ENCODE data around the gene PPP1CC.
"Not testable (repeated sequence)": the region's sequence is repeated elsewhere in the genome, so short reads cannot be mapped to it uniquely, and the experiment has no call there.

The PPP1CC gene

DNA sequence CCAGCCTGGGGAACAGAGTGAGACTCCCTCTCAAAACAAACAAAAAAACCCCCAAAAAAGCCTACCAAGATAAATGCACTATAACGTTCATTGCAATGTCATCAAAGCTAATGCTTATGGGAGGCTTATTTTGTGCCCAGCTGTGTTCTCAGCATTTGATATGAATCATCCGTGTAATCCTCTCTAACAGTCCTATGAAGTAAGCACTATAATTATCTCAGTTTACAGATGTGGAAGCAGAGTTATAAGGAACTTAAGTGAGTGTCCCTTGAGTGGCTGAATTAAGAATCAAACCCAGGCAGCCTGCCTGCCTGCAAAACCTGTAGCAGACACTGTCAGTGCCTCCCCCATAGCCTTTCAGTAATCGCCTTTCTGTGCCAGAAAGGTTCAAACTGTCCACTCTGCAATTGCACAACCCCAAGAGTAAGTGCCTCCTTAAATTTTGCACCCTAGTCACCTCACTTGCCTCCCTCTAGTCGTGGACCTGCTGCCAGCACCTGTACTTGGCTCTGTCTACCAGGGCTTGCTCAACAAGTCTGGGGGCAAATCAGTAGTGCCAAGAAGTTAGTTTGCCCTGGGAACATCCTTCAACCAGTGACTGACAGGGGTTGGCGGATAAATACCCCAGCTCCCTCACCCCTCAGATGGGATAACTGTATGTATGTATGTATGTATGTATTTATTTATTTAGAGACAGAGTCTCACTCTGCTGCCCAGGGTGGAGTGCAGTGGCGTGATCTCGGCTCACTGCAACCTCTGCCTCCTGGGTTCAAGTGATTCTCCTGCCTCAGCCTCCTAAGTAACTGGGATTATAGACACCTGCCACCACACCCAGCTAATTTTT is 23.8 kb upstream of the PPP1CC start:
- ATAC-seq (replicated peaks), result no peak
- no peak for DNase-seq
- no peaks in the 10 kb centered on the region for H3K36me3 Mint-ChIP-seq
- H3K27me3 Mint-ChIP-seq, result peaks cover 0 to 7% of the 10 kb centered on the region in 2 donors
- H3K4me3 Mint-ChIP-seq, result no peak overlapping the region
- no peaks in the 10 kb centered on the region for H3K9me3 Mint-ChIP-seq
- no peak overlapping the region for H3K27ac Mint-ChIP-seq
- peaks cover 7 to 9% of the 10 kb centered on the region in 2 donors for H3K4me1 Mint-ChIP-seq

DNA sequence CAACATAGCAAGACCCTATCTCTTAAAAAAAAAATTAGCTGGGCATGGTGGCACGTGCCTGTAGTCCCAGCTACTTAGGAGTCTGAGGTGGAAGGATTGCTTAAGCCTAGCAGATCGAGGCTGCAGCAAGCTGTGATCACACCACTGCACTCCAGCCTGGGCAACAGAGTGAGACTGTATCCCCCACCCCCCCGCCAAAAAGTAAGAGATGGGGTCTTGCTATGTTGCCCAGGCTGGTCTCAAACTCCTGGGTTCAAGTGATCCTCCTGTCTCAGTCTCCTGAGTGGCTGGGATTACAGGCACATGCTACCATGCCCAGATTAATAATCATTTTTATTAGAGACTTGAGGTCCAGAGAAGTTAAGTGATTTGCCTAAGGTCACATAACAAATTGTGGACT is 22.9 kb upstream of the PPP1CC start:
- H3K9me3 Mint-ChIP-seq, H3K27ac Mint-ChIP-seq: not testable (repeated sequence)

DNA sequence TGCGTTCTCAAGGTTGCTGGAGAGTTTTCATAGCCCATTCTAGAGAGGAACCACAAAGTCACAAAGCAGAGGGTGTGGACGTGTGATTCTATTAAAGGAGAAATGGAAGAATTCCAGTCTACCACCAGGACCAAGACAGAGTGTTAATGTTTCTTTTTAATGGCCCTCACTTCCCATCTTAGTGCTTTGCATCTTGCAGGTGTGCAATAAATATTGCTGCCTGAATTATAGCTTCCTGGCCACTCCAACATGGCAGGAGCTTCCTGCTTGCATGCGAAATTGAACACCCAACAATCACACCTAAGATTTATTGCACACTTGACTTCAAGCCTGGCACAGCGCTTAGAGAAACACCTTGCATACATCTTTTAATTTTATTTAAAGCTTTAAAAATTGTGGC is 22.4 kb upstream of the PPP1CC start:
- H3K36me3 Mint-ChIP-seq, result no peaks in the 10 kb centered on the region
- no peak overlapping the region for H3K27ac Mint-ChIP-seq

More for the DNA sequence above, 22.9 kb upstream of the PPP1CC start:
- not testable (repeated sequence) for H3K36me3 Mint-ChIP-seq; H3K27me3 Mint-ChIP-seq; H3K4me1 Mint-ChIP-seq; DNase-seq; H3K4me3 Mint-ChIP-seq; ATAC-seq (replicated peaks)

DNA sequence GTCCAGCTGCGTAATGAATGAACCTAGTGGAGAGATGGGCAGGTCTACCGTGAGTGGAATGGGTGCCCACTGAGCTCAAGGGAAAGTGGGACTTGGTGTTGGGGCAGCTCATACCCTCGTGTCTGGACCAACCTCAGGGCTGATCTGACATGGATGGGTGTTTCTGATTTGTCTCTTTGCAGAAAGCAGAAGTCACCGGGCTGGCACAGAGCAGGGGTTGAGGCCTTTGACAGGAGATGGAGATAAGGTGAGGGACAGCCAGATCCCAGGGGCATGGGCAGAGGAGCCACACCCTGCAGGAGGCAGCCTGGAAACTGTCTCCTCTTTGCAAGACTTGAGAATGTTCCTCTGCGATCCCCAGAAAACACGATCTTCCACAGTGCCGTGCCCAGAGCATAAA is 20.9 kb upstream of the PPP1CC start:
- H3K9me3 Mint-ChIP-seq, result no peaks in the 10 kb centered on the region
- peaks cover 0 to 4% of the 10 kb centered on the region in 2 donors for H3K27me3 Mint-ChIP-seq
- H3K36me3 Mint-ChIP-seq, result no peaks in the 10 kb centered on the region
- H3K4me3 Mint-ChIP-seq, result no peak overlapping the region
- H3K4me1 Mint-ChIP-seq, result peaks cover 7% of the 10 kb centered on the region in 2 donors
- DNase-seq, result no peak
- no peak overlapping the region for H3K27ac Mint-ChIP-seq
- no peak for ATAC-seq (replicated peaks)

More for the DNA sequence above, 22.4 kb upstream of the PPP1CC start:
- DNase-seq (no peak), ATAC-seq (replicated peaks) (no peak)
- H3K9me3 Mint-ChIP-seq, result no peaks in the 10 kb centered on the region
- H3K4me1 Mint-ChIP-seq, result peaks cover 7% of the 10 kb centered on the region in 2 donors
- H3K27me3 Mint-ChIP-seq, result peaks cover 0 to 4% of the 10 kb centered on the region in 2 donors
- no peak overlapping the region for H3K4me3 Mint-ChIP-seq

DNA sequence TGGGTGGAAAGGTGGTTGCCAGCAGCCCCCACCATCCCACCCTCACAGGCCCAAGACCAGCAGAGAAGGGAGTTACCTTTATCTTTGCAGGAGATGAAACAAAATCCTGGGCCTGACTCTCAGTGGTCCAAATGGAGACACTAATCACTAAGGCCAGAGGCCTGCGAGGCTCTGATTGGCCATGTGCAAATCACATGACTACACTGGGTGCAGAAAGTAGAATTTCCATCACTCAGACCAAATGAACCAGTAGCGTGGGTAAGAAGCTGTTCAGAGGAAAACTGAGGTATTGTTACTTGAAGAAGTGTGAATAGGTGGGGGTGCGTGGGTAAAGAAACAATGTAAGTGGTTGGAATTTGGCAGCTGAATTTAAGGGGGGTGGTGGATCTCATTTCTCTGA is 20.2 kb upstream of the PPP1CC start:
- Mint-ChIP-seq H3K4me1 (peaks cover 11 to 12% of the 10 kb centered on the region in 2 donors), H3K27ac (no peak overlapping the region), H3K9me3 (no peaks in the 10 kb centered on the region), H3K27me3 (peaks cover 0 to 4% of the 10 kb centered on the region in 2 donors), H3K36me3 (no peaks in the 10 kb centered on the region), H3K4me3 (no peak overlapping the region)
- DNase-seq (no peak), ATAC-seq (replicated peaks) (peak; percentile 55 to 56)

DNA sequence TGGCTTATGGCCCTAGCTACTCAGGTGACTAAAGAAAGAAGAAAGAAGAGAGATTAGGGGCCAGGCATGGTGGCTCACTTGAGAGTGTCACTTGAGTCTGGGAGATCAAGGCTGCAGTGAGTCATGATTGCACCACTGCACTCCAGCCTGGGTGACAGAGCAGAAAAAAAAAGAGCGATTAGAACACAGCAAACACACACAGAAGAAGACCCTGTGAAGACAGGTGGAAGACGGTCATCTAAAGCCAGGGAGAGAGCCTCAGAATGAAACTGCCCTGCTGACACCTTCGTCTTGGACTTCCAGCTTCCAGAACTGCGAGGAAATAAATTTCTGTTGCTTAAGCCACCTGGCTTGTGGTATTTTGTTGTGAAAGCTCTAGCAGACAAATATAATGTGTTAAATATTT is 17.5 kb upstream of the PPP1CC start:
- Mint-ChIP-seq H3K4me3 (no peak overlapping the region), H3K36me3 (no peaks in the 10 kb centered on the region), H3K9me3 (no peaks in the 10 kb centered on the region), H3K27me3 (no peaks in the 10 kb centered on the region), H3K27ac (no peak overlapping the region), H3K4me1 (peaks cover 11 to 16% of the 10 kb centered on the region in 2 donors)
- DNase-seq, result no peak
- ATAC-seq (replicated peaks), result no peak

DNA sequence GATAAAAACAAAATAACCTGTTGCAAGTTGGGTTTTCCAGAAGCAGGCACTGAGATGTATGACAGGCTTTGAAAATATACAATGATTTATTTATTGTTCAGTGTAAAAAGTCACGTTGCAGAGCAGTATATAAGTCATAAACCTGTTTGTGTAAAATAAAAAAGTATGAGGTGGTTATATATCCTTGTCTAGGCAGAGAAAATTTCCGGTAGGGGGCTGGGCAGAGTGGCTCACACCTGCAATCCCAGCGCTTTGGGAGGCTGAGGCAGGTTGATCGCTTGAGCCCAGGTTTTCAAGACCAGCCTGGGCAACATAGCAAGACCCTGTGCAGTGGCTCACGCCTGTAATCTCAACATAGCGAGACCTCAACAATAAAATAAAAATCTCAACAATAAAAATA is 16.2 kb upstream of the PPP1CC start:
- Mint-ChIP-seq H3K27me3 (no peaks in the 10 kb centered on the region), H3K4me3 (no peak overlapping the region), H3K36me3 (no peaks in the 10 kb centered on the region), H3K4me1 (peaks cover 11 to 16% of the 10 kb centered on the region in 2 donors), H3K9me3 (no peaks in the 10 kb centered on the region), H3K27ac (no peak overlapping the region)
- no peak for DNase-seq
- ATAC-seq (replicated peaks), result no peak

DNA sequence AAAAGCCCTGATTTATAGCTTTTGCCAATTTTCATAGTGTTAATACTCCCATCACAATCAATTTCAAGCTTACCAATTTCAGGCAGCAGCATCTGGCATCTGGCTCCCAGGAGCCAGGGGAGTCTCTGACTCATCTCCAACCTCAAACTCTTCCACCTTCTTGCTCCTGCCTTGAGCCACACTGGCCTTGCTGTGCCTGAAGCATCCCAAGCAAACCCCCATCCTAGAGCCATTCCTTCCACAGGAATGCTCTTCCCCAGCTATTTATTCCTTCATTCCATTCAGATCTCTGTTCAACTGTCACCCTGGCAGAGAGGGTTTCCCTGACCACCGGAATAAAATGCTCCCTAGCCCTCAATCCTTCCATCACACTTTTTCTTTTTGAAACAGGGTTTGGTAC is 13.9 kb upstream of the PPP1CC start:
- H3K9me3 Mint-ChIP-seq, result no peaks in the 10 kb centered on the region
- no peaks in the 10 kb centered on the region for H3K27me3 Mint-ChIP-seq
- no peak overlapping the region for H3K27ac Mint-ChIP-seq
- peaks cover 4 to 9% of the 10 kb centered on the region in 2 donors for H3K4me1 Mint-ChIP-seq
- DNase-seq, result no peak
- H3K36me3 Mint-ChIP-seq, result no peaks in the 10 kb centered on the region
- ATAC-seq (replicated peaks), result no peak
- H3K4me3 Mint-ChIP-seq, result no peak overlapping the region

DNA sequence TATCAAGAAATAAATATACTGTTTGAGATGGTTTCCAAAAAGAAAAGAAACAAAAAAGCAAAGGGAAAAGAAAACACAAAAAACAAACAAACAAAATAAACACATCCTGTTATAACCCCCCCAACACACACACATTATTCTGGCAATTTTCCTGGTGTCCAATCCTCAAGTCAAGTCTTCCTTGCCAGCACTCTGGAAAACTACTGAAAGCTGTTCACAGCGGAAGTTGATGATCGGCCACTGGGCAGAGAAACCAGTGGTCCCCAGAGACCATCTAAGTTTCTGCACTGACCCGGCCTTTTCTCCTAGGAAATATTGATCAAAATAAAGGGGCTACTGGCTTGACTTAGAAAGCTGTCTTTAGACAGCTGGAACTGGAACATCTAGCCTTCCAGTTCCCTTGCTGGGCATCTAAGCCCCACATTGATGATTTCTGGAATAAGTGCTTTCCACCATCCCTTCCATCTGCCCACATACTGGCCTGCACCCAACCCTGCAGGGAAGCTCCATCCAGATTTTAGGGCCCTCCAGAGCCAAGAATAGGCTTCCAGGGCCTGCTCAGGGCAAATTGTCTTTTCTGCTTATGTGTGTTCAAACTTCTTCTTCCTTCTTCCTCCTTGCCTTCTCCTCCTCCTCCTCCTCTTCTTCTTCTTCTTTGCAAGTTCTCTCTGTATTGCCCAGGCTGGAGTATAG is 11.6 kb upstream of the PPP1CC start:
- H3K4me3 Mint-ChIP-seq, result no peak overlapping the region
- H3K27me3 Mint-ChIP-seq, result no peaks in the 10 kb centered on the region
- no peaks in the 10 kb centered on the region for H3K9me3 Mint-ChIP-seq
- H3K27ac Mint-ChIP-seq, result no peak overlapping the region
- no peaks in the 10 kb centered on the region for H3K36me3 Mint-ChIP-seq
- ATAC-seq (replicated peaks) (no peak), DNase-seq (no peak)
- peaks cover 4 to 9% of the 10 kb centered on the region in 2 donors for H3K4me1 Mint-ChIP-seq

DNA sequence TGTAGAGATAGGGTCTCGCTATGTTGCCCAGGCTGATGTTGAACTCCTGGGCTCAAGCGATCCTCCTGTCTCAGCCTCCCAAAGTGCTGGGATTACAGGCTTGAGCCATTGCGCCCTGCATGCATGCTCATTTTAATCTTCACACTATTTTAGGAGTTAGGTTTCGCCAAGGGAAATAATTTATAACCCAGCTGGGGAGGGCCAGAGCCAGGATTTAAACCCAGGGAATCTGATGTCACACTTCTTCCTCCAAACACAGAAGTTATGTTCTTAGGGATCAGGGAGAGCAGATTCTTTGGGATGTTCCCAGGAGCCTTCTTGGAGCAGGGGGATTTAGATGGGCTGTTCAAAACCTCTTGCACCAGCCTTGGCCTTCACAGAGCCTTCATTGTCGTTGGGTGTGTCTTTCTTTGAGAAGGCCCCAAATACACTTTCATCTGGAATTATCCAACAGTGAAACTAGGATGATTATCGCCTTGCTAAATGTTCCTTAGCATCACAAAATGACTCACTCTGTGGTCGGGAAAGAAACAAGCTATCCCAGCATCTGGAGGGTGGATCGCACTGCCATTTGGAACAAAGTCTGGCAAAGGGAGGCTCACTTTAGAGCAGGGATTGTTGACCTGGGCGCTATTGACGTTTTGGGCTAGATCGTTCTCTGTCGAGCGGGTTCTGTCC is 8.2 kb upstream of the PPP1CC start:
- Mint-ChIP-seq H3K4me1 (no peaks in the 10 kb centered on the region), H3K4me3 (no peak overlapping the region), H3K9me3 (no peaks in the 10 kb centered on the region), H3K27ac (no peak overlapping the region), H3K27me3 (no peaks in the 10 kb centered on the region), H3K36me3 (no peaks in the 10 kb centered on the region)
- ATAC-seq (replicated peaks), result no peak
- DNase-seq, result no peak

DNA sequence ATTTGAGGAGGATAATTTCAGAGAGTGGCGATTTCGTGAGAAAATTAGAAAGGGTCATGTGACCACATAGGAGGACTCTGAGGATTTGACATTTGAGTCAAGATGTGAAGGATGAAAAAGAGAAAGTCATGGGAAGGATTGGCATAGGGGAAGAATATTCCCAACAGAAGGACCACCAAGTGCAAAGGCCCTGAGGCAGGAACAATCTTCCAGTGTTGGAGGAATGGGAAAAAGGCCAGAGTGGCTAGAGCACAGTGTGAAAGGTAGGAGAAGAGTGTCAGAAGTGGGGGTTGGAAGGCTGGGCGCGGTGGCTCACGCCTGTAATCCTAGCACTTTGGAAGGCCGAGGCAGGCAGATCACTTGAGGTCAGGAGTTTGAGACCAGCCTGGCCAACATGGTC is 3.9 kb upstream of the PPP1CC start:
- peaks cover 7 to 10% of the 10 kb centered on the region in 2 donors for H3K36me3 Mint-ChIP-seq
- DNase-seq, result no peak
- H3K9me3 Mint-ChIP-seq, result no peaks in the 10 kb centered on the region
- H3K27ac Mint-ChIP-seq, result no peak overlapping the region
- no peak for ATAC-seq (replicated peaks)
- H3K4me1 Mint-ChIP-seq, result peaks cover 7 to 12% of the 10 kb centered on the region in 2 donors
- H3K27me3 Mint-ChIP-seq, result no peaks in the 10 kb centered on the region
- H3K4me3 Mint-ChIP-seq, result no peak overlapping the region

DNA sequence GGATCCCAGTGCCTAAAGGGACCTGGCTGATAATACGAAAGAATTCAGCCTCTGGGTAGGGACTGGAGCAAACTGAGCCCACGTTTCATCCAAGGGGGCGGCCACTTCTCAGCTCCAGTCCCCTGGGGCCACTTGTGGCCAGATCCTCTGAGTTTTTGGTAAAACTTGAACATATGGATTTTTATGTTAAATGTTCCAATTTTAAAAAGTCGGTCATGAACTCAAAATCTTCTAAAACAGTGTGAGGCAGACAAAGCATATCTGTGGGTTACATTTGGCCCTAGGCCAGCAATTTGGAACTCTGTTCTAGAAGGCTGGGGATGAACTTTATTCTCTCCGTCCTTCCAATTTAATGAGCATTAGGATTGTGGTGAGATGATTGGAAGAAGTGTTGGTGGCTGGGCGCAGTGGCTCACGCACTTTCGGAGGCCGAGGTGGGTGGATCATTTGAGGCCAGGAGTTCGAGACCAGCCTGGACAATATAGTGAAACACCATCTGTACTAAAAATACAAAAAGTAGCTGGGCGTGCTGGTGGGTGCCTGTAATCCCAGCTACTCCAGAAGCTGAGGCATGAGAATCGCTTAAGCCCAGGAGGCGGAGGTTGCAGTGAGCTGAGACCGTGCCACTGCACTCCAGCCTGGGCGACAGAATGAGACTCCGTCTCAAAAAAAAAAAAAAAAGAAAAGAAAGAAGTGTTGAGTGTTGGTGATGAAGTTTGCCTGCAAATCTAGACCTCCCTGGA is 3.0 kb upstream of the PPP1CC start:
- no peak overlapping the region for H3K27ac Mint-ChIP-seq
- H3K4me3 Mint-ChIP-seq, result no peak overlapping the region
- no peak for DNase-seq
- H3K36me3 Mint-ChIP-seq, result peaks cover 10 to 15% of the 10 kb centered on the region in 2 donors
- no peak for ATAC-seq (replicated peaks)
- H3K27me3 Mint-ChIP-seq, result no peaks in the 10 kb centered on the region
- peaks cover 10 to 18% of the 10 kb centered on the region in 2 donors for H3K4me1 Mint-ChIP-seq
- H3K9me3 Mint-ChIP-seq, result no peaks in the 10 kb centered on the region

DNA sequence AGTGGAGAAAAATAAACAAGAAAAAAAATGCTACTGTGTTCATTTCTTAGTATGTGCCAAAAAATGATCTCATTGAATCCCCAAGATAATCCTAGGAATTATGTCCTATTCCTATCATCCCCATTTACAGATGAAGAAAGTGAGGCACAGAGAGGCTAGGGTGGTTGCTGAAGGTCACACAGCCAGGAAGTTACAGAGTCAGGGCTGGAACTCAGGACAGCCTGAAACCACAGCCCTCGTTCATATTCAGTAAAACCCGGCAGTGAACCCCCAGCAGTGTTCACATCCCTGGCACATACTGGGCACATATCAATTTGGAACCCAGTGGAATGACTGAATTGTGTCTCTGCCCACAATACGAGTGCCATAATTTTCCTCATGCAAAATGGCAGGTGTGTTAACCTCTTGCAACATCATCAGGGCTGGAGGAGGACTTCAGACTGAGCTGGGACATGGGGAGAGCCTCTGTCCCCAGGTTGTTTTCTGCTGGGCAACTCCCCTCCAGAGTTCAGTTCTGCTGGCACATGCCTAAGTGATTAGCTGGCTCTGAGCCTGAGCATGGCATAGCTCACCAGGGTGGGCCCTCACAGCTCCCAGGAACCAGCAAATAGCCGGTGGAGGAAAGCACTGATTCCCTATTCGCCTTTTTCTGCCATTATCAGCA is 2.0 kb upstream of the PPP1CC start:
- Mint-ChIP-seq H3K27me3 (no peaks in the 10 kb centered on the region), H3K9me3 (no peaks in the 10 kb centered on the region), H3K4me1 (peaks cover 13 to 27% of the 10 kb centered on the region in 2 donors), H3K36me3 (peaks cover 12 to 15% of the 10 kb centered on the region in 2 donors), H3K4me3 (no peak overlapping the region), H3K27ac (no peak overlapping the region)
- no peak for DNase-seq
- no peak for ATAC-seq (replicated peaks)
